Left hindlimb (tissue), 1 donor: ENCODE data around the gene TP53.
A peak's percentile ranks its signal among the peaks of the same experiment; 100 is the strongest.
"Not testable (repeated sequence)": the region's sequence is repeated elsewhere in the genome, so short reads cannot be mapped to it uniquely, and the experiment has no call there.

Source experiments
- DNase-seq: peaks from one replicate; pipeline ENCODE4 v3.0.0-alpha.2; 2018

TP53 gene

DNA sequence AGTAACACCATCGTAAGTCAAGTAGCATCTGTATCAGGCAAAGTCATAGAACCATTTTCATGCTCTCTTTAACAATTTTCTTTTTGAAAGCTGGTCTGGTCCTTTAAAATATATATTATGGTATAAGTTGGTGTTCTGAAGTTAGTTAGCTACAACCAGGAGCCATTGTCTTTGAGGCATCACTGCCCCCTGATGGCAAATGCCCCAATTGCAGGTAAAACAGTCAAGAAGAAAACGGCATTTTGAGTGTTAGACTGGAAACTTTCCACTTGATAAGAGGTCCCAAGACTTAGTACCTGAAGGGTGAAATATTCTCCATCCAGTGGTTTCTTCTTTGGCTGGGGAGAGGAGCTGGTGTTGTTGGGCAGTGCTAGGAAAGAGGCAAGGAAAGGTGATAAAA lies 14.1 kb downstream of the TP53 start:
- DNase-seq, result no peak

DNA sequence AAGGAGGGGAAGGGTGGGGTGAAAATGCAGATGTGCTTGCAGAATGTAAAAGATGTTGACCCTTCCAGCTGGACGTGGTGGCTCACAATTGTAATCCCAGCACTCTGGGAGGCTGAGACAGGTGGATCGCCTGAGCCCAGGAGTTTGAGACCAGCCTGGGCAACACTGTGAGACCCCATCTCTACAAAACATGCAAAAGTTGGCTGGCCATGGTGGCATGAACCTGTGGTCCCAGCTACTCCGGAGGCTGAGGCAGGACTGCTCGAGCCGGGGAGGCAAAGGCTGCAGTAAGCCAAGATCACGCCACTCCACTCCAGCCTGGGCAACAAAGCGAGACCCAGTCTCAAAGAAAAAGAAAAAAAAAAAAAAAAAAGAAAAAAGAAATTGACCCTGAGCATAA lies 18.8 kb downstream of the TP53 start:
- no peak for DNase-seq

DNA sequence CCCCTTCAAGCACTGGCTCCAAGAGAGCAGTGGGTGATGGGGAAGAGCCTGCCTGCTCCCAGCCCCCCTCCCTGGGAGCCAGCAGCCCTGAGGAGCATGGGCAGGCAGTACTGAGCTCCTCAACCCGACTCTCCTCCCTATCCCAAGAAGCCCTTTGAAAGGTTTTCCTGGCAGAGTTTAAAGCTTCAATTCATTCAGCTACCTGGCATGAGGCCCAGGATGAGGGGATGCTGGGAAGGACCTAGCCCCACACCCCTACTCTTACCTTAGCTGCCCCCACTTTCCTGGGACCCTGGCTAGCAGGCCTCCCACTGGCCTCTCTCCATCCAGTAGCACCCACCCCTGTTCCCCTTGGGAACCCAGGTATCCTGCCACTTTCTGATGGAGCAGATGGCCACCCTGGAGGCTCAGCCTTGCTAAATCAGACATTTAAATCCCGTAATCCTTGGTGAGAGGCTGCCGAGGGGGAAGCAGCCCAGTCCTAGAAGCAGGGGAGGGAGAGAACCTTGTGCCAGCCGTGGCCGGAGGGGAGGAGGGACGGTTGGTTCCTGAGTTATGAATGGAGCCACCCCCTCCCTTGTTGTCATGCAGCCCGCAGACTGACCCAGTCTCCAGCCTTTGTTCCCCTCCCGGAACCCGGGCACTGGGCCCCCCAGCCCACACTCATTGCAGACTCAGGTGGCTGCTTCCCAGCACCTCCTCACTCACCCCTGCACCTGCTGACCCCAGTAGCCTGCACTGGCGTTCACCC lies 19.5 kb downstream of the TP53 start:
- DNase-seq, result peak; percentile 61

- peak; percentile 55 for DNase-seq
These were observed 30.2 kb downstream of the TP53 start for GRCh38 chr17:7656958-7657609.

DNA sequence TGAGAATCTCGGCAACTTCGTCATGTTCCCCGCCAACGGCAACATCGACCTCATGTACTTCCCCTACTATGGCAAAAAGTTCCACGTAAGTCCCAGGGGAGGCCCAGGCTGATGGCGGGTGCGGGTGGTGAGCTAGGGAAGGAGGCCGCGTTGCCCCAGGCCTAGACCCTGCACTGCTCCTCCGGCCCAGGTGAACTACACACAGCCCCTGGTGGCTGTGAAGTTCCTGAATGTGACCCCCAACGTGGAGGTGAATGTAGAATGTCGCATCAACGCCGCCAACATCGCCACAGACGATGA lies 31.8 kb downstream of the TP53 start:
- no peak for DNase-seq

DNA sequence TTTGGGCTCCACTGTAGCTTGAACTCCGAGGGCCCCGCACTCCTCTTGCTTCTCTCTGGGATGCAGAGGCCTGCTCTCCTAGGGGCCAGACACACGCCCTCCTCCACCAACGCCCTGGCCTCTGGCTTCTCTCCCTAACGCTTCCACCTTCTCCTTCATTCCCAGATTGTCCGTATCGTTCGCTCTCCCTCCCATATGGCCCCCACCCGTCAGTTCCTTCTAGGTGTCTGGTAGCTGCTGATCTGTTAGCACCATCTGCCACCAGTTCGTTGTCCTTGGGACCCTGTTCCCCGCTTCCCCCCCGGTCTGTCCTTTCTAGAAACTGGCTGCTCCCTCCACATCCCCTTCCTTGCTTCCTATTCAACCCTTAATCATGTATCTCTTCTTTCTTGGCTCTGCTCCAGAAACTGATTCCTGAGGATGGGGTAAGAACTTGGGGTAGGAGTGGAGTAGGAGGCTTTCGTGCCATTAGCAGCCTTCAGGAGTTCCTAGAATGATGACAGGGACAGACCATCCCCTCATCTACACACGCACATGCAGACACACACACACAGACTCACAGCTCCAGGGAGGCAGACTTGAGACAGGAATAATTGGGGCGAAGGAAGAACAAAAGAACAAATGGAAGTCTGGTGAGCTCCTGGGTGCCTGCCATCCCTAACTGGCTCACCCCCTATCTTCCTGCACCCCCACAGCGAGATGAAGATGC lies 32.3 kb downstream of the TP53 start:
- no peak for DNase-seq

DNA sequence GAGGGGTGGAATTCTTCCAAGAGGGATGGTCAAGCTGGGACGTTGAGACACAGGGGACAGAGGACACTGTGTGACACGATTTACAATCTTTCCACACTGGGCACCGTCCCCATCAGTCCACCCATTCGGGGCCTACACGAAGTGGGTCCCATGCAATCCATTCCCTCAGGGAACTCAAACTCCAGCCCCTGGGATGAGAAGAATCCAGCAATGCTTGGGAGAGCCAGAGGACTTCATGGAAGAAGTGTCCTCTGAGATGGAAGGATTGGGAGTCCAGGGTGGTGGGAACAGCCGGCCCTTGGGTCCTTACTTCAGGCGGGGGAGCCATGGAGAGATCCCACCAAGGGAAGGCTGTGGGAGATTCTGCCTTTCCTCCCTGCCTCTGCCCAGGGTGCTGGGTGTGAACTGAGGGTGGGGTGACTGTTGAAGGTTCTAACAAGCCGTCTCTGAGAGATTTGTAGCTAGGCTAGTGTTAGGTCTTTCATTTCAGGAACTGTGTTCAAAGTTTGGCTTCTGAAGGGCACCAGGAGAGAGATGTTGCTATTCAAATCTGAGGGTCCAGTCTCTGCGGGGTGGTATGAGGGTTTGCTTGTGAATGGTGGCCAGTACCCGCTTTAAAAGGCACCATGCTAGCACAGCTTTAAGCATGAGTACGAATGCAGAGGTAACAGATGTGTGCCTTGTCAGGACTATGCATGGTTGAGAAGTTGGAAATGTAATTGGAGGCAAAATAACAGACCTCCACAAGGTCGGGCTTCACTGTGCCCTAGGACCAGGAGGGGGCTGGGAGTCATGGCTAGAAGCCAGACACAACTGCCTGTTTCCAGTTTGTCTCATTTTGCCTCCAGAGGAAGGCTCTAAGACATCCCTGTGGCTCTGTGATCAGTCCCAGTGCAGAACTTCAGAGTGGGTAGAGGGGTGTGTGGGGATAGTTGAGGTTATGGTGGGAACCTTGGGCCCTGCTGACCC lies 34.6 kb downstream of the TP53 start:
- no peak for DNase-seq

DNA sequence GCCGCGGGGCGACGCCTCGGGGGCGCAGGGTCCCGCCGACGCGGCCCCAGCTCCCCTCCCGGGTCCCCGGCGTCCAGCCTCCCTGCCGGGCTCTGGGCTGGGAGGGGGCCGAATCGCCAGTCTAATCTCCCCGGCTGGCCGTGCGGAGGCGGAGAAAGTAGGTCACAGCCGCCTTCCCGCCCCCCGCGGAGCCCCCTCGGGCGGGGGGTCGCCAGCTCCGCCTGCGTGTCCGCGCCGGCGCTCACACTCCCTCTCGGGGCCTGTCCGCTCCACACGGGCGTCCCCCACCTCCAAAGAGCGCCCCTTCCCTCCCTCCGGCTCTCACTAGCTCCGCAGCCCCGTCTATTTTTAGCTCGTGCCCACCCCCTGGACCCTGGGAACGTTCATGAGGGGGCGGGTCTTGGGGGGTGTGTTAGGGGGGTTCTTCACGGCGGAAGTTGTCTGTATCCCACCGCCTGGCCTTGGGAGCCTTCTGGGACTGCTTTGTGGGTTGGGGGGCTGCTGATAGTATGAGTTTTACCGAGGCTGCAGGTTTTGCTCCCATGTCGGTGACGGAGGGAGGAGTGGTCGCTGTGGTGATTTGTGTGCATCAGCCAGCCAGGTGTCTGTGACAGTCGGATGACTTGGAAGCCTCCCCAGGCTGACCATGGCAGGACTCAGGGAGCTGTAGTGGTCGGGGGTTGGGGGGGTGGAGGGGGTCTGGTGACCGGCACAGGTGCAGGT lies 35.5 kb downstream of the TP53 start:
- DNase-seq, result peak; percentile 66

GRCh38 chr17:7651097-7651664 lies 36.1 kb downstream of the TP53 start:
- DNase-seq, result no peak

DNA sequence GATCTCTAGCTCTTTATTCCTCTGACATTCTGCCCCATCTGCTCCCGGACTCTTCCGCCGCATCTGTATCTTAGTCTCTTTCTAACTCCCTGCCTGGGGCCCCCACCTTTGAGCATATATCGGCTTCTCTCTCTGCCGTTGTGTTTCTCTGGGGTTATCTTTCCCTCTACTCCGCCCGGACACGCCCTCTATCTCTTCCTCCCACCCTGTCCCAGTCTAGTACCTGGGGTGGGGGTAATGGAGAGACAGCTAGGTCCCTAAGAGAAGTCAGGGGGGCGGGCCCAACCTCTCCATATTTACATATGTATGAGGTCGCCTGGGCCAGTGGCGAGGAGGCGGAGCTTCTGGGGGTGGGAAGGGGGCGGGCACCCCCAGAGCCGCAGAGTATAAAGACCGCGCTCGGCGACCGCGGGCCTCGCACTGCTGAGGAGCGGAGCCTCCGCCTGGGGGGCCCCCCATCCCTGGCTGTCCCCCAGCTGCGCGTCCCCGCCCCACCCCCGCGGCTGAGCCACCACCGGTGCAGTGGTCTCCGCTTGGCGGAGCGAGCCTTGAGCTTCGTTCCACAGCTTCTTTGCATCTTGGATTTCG lies 36.7 kb downstream of the TP53 start, which contains the start of gene ATP1B2:
ATP1B2 (plus strand) TSS at position 418 of the 588 bp plus-strand sequence. CDS start 593 bp downstream, outside the sequence.
- peak; percentile 84 for DNase-seq

- no peak for DNase-seq
These were observed 40.3 kb downstream of the TP53 start for GRCh38 chr17:7647018-7647417.

GRCh38 chr17:7646457-7646856 lies 40.8 kb downstream of the TP53 start:
- DNase-seq, result no peak

DNA sequence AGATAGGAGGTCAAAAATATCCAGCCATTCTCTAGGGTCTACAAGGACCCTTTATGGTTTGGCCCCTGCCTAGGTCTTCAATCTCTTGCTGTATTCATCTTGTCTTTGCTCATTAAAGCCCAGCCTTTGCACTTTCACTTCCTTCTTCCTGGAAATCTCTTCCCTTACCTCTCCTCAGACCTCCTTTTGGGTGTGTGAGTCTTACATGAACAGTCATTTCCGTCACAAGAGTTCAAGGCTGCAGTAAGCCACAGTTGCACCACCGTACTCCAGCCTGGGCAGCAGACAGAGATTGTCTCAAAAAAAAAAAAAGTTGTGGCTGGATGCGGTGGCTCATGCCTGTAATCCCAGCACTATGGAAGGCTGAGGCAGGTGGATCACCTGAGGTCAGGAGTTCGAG lies 42.5 kb downstream of the TP53 start:
- no peak for DNase-seq

DNA sequence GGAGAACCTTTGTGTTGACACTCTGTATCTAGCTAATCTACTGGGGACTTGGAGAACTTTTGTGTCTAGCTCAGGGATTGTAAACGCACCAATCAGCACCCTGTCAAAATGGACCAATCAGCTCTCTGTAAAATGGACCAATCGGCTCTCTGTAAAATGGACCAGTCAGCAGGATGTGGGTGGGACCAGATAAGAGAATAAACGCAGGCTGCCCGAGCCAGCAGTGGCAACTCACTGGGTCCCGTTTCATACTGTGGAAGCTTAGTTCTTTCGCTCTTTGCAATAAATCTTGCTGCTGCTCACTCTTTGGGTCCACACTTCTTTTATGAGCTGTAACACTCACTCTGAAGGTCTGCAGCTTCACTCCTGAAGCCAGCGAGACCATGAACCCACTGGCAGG lies 45.7 kb downstream of the TP53 start:
- DNase-seq, result not testable (repeated sequence)

DNA sequence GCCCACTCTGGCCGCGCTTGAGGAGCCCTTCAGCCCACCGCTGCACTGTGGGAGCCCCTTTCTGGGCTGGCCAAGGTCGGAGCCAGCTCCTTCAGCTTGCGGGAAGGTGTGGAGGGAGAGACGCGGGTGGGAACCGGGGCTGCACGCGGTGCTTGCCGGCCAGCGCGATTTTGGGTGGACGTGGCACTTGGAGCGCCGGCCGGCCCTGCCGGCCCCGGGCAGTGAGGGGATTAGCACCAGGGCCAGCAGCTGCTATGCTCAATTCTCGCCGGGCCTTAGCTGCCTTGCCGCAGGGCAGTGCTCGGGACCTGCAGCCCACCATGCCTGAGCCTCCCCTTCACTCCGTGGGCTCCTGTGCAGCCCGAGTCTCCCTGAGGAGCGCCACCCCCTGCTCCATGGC lies 46.5 kb downstream of the TP53 start:
- no peak for DNase-seq

- no peak for DNase-seq
These were observed 51.1 kb downstream of the TP53 start for GRCh38 chr17:7636163-7636562.

- DNase-seq, result peak; percentile 74
These were observed 52.9 kb downstream of the TP53 start for GRCh38 chr17:7634384-7634783.

- DNase-seq, result no peak
These were observed 54.2 kb downstream of the TP53 start for GRCh38 chr17:7633093-7633492.

GRCh38 chr17:7632492-7632894 lies 54.8 kb downstream of the TP53 start:
- no peak for DNase-seq

DNA sequence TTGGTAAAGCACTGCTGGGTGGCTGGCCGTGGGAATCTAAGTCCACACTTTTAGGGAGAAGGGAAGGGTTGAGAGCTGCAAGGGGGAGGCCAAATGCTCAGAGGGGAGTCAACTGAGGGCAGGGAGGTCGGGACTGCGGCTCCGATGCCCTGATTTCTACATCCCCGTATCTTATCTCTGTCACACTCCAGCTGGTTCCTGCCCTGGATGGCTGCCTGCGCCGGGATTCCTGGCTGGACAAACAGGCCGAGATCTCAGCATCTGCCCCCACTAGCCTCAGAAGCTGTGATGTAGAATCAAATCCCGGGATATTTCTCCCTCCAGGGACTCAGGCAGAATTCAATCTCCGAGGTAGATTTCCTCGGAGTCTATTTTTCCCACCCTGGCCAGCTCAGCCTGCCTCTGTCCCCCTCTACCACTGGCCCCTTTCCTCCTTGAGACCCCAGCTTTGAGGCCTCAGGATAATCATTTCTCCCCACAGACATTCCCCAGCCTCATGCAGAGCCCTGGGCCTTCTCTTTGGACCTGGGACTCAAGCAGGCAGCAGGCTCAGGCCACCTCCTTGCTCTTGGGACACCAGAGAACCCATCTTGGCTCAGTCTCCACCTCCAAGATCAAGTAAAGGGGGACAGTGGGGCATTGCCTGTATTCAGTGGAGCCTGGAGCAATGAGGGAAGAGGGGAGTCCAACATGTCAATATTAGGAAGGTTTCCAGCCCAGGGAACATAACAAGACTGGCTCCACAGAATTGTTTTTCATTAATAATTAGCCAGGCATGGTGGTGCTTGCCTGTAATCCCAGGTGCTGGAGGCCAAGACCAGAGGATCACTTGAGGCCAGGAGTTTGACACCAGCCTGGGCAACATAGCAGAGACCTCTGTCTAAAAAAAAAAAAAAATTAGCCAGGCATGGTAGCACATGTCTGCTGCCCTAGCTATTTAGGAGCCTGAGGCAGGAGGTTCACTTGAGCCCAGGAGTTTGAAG lies 55.6 kb downstream of the TP53 start:
- DNase-seq, result no peak
